ENCODE data around the gene SUMO2.

DNA sequence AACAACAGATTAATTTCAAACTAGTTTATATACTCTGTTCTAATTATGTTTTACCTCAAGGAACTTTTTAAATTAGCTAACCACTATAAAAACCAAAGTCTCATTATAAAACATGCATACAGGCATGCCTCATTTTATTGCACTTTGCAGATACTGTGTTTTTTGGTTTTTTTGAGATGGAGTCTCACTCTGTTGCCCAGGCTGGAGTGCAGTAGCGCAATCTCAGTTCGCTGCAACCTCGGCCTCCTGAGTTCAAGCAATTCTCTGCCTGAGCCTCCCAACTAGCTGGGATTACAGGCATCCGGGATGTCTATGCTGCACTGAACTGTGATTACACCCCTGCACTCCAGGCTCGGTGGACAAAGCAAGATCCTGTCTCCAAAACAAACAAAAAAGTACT, 19.7 kb downstream of the SUMO2 start:
- TF ChIP-seq, protein P1, sequence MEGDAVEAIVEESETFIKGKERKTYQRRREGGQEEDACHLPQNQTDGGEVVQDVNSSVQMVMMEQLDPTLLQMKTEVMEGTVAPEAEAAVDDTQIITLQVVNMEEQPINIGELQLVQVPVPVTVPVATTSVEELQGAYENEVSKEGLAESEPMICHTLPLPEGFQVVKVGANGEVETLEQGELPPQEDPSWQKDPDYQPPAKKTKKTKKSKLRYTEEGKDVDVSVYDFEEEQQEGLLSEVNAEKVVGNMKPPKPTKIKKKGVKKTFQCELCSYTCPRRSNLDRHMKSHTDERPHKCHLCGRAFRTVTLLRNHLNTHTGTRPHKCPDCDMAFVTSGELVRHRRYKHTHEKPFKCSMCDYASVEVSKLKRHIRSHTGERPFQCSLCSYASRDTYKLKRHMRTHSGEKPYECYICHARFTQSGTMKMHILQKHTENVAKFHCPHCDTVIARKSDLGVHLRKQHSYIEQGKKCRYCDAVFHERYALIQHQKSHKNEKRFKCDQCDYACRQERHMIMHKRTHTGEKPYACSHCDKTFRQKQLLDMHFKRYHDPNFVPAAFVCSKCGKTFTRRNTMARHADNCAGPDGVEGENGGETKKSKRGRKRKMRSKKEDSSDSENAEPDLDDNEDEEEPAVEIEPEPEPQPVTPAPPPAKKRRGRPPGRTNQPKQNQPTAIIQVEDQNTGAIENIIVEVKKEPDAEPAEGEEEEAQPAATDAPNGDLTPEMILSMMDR (IDR thresholded peaks at IDR 0.05): no peak
- no peak for TF ChIP-seq POLR2A (IDR thresholded peaks at IDR 0.05)
